Measurements from ENCODE around the gene KRT35. TPM values are rescaled to one million over a fixed set of nuclear protein-coding genes. Genes with fewer than 3 reads are reported as not detected.
A peak's percentile ranks its signal among the peaks of the same experiment; 100 is the strongest.

Gene KRT35
- total and polyA plus RNA-seq, 2 of the 13 experiments (the other 11 are each of a cell fraction or from before 2014, with no cell fraction given): not detected

DNA sequence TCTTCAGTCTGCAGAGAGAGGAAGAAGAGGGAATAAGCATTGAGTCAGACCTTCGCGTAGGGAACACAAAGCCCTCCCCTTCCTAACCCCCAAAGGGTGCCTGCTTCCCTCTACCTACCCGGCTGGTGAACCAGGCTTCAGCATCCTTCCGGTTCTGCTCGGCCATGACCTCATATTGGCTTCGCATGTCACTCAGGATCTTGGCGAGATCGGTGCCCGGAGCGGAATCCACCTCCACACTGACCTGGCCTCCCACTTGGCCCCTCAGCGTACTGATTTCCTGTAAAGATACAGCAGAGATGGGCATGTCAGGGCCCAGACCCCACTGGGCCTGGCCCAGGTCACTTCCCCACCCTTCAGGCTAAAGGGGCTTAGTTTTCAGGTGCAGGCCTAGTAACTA lies 43.3 kb upstream of the KRT35 start:
- 93% methylated on average over 11 of the region's 11 CpGs for WGBS (ENCODE audit: low lambda C conversion rate)
- no peaks in the 10 kb centered on the region for H3K9me3 ChIP-seq (ENCODE audit: low read length)
- H3K4me1 ChIP-seq (ENCODE audit: insufficient read depth, low read length): peaks cover 80% of the 10 kb centered on the region
- no peak overlapping the region for H3K4me2 ChIP-seq (ENCODE audit: low read depth, low read length)
- no peak for ATAC-seq
- POLR2A ChIA-PET: no interaction called here
- no peaks in the 10 kb centered on the region for H4K20me1 ChIP-seq (ENCODE audit: insufficient read depth, low read length)
- H3K9ac ChIP-seq (ENCODE audit: insufficient read depth, low read depth, low read length): no peak overlapping the region
- H3K27me3 ChIP-seq (ENCODE audit: control insufficient read depth in 1 of 2, insufficient read depth in 2 of 2, low read length in 2 of 2): peaks cover 1 to 3% of the 10 kb centered on the region in 2 experiments; a peak in 1 of 5 replicates
- FAIRE-seq: no peak
- peaks cover 7% of the 10 kb centered on the region for H3K79me2 ChIP-seq (ENCODE audit: insufficient read depth, low read length)
- CTCF ChIA-PET (ENCODE audit: low intra/inter-chr PET ratio, low total read pairs): no interaction called here
- no peak overlapping the region for H3K27ac ChIP-seq (ENCODE audit: extremely low read length, insufficient read depth, low read length)
- H3K36me3 ChIP-seq (replicated peaks in 1 of 2; ENCODE audit: control insufficient read depth in 1 of 2, insufficient read depth in 2 of 2, low read length in 2 of 2): peaks cover 0 to 2% of the 10 kb centered on the region in 2 experiments; a peak in 1 of 5 replicates
- no peak for DNase-seq (ENCODE audit: low spot score)
- in situ Hi-C loops (cut with HindIII; ENCODE audit: extremely low pct_ligation_motif_present, low pct_unique_long_range_greater_than_20kb): no loop called here
- H2AFZ ChIP-seq (ENCODE audit: low read length): no peak overlapping the region
- BruUV-seq (replicated peaks): no TSS peak
- H3K4me3 ChIP-seq (replicated peaks in 1 of 3; ENCODE audit: insufficient read depth in 1 of 3, low read depth in 2 of 3, low read length in 3 of 3): no peak overlapping the region
- TF ChIP-seq RBAK (CRISPR knock-in tag; IDR thresholded peaks at IDR 0.05) (no peak), ZNF24 (IDR thresholded peaks at IDR 0.05) (no peak)
- TF ChIP-seq, protein P1, sequence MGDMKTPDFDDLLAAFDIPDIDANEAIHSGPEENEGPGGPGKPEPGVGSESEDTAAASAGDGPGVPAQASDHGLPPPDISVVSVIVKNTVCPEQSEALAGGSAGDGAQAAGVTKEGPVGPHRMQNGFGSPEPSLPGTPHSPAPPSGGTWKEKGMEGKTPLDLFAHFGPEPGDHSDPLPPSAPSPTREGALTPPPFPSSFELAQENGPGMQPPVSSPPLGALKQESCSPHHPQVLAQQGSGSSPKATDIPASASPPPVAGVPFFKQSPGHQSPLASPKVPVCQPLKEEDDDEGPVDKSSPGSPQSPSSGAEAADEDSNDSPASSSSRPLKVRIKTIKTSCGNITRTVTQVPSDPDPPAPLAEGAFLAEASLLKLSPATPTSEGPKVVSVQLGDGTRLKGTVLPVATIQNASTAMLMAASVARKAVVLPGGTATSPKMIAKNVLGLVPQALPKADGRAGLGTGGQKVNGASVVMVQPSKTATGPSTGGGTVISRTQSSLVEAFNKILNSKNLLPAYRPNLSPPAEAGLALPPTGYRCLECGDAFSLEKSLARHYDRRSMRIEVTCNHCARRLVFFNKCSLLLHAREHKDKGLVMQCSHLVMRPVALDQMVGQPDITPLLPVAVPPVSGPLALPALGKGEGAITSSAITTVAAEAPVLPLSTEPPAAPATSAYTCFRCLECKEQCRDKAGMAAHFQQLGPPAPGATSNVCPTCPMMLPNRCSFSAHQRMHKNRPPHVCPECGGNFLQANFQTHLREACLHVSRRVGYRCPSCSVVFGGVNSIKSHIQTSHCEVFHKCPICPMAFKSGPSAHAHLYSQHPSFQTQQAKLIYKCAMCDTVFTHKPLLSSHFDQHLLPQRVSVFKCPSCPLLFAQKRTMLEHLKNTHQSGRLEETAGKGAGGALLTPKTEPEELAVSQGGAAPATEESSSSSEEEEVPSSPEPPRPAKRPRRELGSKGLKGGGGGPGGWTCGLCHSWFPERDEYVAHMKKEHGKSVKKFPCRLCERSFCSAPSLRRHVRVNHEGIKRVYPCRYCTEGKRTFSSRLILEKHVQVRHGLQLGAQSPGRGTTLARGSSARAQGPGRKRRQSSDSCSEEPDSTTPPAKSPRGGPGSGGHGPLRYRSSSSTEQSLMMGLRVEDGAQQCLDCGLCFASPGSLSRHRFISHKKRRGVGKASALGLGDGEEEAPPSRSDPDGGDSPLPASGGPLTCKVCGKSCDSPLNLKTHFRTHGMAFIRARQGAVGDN (CRISPR knock-in tag; IDR thresholded peaks at IDR 0.05): 0 out of 2 replicates have a peak, but pooled peaks have one; percentile 21
- intact Hi-C loops (cut with micrococcal nuclease; ENCODE audit: unreplicated experiment): loop anchor here (10.0 kb wide), 1 partner anchor 619 kb away; no protein-coding TSS in a partner anchor

DNA sequence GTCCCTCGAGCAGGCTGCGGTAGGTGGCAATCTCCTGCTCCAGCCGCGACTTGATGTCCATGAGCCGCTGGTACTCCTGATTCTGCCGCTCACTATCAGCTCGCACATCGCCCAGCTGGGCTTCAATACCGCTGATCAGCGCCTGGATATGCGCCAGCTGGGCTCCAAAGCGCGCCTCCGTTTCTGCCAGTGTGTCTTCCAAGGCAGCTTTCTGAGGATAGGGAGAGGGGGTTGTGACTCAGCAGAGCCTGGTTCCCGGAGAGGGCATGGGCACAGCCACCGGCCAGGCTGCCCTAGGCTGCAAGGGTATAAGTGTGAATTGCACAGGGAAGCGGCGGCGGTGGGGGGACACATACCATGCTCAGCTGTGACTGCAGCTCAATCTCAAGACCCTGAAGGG lies 42.8 kb upstream of the KRT35 start:
- H3K9ac ChIP-seq (ENCODE audit: insufficient read depth, low read depth, low read length): no peak overlapping the region
- H3K27me3 ChIP-seq (ENCODE audit: control insufficient read depth in 1 of 2, insufficient read depth in 2 of 2, low read length in 2 of 2): peaks cover under 1 to 1% of the 10 kb centered on the region in 2 experiments; a peak in 2 of 5 replicates
- H3K4me2 ChIP-seq (ENCODE audit: low read depth, low read length): no peak overlapping the region
- TF ChIP-seq ZNF775 (CRISPR knock-in tag; IDR thresholded peaks at IDR 0.05; ENCODE audit: borderline replicate concordance) (no peak), CHCHD3 (CRISPR knock-in tag; IDR thresholded peaks at IDR 0.05) (no peak), GATA4 (IDR thresholded peaks at IDR 0.05; ENCODE audit: borderline replicate concordance, low read depth) (no peak)
- TF ChIP-seq, protein P2, sequence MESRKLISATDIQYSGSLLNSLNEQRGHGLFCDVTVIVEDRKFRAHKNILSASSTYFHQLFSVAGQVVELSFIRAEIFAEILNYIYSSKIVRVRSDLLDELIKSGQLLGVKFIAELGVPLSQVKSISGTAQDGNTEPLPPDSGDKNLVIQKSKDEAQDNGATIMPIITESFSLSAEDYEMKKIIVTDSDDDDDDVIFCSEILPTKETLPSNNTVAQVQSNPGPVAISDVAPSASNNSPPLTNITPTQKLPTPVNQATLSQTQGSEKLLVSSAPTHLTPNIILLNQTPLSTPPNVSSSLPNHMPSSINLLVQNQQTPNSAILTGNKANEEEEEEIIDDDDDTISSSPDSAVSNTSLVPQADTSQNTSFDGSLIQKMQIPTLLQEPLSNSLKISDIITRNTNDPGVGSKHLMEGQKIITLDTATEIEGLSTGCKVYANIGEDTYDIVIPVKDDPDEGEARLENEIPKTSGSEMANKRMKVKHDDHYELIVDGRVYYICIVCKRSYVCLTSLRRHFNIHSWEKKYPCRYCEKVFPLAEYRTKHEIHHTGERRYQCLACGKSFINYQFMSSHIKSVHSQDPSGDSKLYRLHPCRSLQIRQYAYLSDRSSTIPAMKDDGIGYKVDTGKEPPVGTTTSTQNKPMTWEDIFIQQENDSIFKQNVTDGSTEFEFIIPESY (CRISPR knock-in tag; IDR thresholded peaks at IDR 0.05): peak; percentile 57
- TF ChIP-seq, protein P1 (CRISPR knock-in tag; IDR thresholded peaks at IDR 0.05): 0 out of 2 replicates have a peak, but pooled peaks have one; percentile 17
- no peak overlapping the region for H2AFZ ChIP-seq (ENCODE audit: low read length)
- H3K27ac ChIP-seq (ENCODE audit: extremely low read length, insufficient read depth, low read length): no peak overlapping the region
- no peaks in the 10 kb centered on the region for H3K9me3 ChIP-seq (ENCODE audit: low read length)
- in situ Hi-C loops (cut with HindIII; ENCODE audit: extremely low pct_ligation_motif_present, low pct_unique_long_range_greater_than_20kb) (no loop called here), intact Hi-C loops (cut with micrococcal nuclease; ENCODE audit: unreplicated experiment) (loop anchor here (10.0 kb wide), 1 partner anchor 619 kb away; no protein-coding TSS in a partner anchor)
- ATAC-seq (no peak), DNase-seq (ENCODE audit: low spot score) (no peak), FAIRE-seq (no peak)
- H3K4me1 ChIP-seq (ENCODE audit: insufficient read depth, low read length): peaks cover 79% of the 10 kb centered on the region
- 97% methylated on average over 19 of the region's 19 CpGs for WGBS (ENCODE audit: low lambda C conversion rate)
- H4K20me1 ChIP-seq (ENCODE audit: insufficient read depth, low read length): no peaks in the 10 kb centered on the region
- ChIA-PET CTCF (ENCODE audit: low intra/inter-chr PET ratio, low total read pairs) (no interaction called here), POLR2A (no interaction called here)
- peaks cover 7% of the 10 kb centered on the region for H3K79me2 ChIP-seq (ENCODE audit: insufficient read depth, low read length)
- peaks cover 0 to 2% of the 10 kb centered on the region in 2 experiments; a peak in 1 of 5 replicates for H3K36me3 ChIP-seq (replicated peaks in 1 of 2; ENCODE audit: control insufficient read depth in 1 of 2, insufficient read depth in 2 of 2, low read length in 2 of 2)
- BruUV-seq (replicated peaks): TSS peak; percentile 22
- no peak overlapping the region for H3K4me3 ChIP-seq (replicated peaks in 1 of 3; ENCODE audit: insufficient read depth in 1 of 3, low read depth in 2 of 3, low read length in 3 of 3)
